ENCODE results near the gene CDKAL1. TPM values are rescaled to one million over a fixed set of nuclear protein-coding genes. Genes with fewer than 3 reads are reported as not detected.

CDKAL1 gene
- total and polyA plus RNA-seq, 11 donors = 3.2 to 14.3 (median 9.3) TPM

DNA sequence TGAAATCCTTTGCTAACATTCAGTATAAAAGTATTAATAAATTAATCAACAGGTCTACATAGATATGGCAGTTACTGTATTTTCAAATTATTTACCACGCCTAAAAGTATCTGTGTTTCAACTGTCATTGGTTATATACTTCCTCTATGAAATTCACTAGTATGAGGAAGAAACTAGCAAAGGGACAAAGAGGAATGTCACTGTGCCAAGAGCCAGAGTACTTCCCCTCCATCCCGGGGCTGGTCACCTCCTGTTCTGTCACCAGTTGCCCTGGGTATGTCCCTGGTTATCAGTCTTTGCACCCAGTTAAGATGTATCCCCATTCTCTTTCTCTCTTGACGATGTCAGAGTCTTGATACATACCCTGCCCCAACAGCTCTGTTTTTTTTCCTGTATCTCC lies 582.5 kb downstream of the CDKAL1 start:
- no peaks in the 10 kb centered on the region for H3K27me3 ChIP-seq
- ATAC-seq (no peak), DNase-seq (no peak)
- H3K4me3 ChIP-seq = no peak overlapping the region
- intact Hi-C loops (cut with DNase I) = no loop called here
- 76 to 86% (median 84%) methylated on average over 3 of the region's 3 CpGs for WGBS, 4 donors
- peaks cover 0 to 13% (median 0%) of the 10 kb centered on the region in 12 donors for H3K4me1 ChIP-seq
- no peak for TF ChIP-seq POLR2A (IDR thresholded peaks at IDR 0.05)
- TF ChIP-seq, protein P1, sequence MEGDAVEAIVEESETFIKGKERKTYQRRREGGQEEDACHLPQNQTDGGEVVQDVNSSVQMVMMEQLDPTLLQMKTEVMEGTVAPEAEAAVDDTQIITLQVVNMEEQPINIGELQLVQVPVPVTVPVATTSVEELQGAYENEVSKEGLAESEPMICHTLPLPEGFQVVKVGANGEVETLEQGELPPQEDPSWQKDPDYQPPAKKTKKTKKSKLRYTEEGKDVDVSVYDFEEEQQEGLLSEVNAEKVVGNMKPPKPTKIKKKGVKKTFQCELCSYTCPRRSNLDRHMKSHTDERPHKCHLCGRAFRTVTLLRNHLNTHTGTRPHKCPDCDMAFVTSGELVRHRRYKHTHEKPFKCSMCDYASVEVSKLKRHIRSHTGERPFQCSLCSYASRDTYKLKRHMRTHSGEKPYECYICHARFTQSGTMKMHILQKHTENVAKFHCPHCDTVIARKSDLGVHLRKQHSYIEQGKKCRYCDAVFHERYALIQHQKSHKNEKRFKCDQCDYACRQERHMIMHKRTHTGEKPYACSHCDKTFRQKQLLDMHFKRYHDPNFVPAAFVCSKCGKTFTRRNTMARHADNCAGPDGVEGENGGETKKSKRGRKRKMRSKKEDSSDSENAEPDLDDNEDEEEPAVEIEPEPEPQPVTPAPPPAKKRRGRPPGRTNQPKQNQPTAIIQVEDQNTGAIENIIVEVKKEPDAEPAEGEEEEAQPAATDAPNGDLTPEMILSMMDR (IDR thresholded peaks at IDR 0.05) = no peak
- no peak overlapping the region for H3K27ac ChIP-seq
- no peaks in the 10 kb centered on the region for H3K36me3 ChIP-seq
- H3K9me3 ChIP-seq = no peaks in the 10 kb centered on the region

DNA sequence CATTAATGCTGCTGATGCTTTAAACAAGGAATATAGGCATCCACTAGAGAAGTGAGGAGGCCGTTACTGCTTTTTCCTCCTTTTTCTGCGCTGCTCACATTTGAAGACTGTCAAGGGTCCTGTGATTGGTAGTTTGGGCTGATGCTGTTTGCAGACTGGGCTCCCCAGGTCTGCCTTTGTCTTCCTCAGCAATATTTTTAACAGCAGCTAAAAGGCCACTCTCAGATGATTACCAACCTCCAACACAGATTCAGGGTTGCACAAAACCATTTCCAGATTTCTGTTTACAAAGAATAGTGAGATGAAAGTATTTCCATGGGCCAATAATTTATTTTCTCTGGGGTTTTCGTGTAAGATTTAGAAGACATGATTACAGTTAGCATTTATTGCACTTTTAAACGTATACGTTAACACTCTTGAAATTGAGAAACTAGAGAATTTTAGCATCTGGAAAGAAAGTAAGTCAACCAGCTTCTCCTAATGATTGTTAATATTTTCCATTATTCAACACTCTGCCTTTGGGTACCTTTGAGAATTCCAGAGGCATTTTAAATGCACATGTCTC lies 584.0 kb downstream of the CDKAL1 start:
- 95 to 98% (median 96%) methylated on average over 5 of the region's 5 CpGs for WGBS, 4 donors
- Histone ChIP-seq H3K4me1 (peaks cover 0 to 10% (median 0%) of the 10 kb centered on the region in 12 donors), H3K36me3 (no peaks in the 10 kb centered on the region), H3K27ac (no peak overlapping the region), H3K9me3 (no peaks in the 10 kb centered on the region), H3K27me3 (no peaks in the 10 kb centered on the region), H3K4me3 (no peak overlapping the region)
- ATAC-seq (no peak), DNase-seq (no peak)
- TF ChIP-seq, protein P1 (IDR thresholded peaks at IDR 0.05) = no peak
- TF ChIP-seq POLR2A (IDR thresholded peaks at IDR 0.05) = no peak
- intact Hi-C loops (cut with DNase I) = no loop called here

DNA sequence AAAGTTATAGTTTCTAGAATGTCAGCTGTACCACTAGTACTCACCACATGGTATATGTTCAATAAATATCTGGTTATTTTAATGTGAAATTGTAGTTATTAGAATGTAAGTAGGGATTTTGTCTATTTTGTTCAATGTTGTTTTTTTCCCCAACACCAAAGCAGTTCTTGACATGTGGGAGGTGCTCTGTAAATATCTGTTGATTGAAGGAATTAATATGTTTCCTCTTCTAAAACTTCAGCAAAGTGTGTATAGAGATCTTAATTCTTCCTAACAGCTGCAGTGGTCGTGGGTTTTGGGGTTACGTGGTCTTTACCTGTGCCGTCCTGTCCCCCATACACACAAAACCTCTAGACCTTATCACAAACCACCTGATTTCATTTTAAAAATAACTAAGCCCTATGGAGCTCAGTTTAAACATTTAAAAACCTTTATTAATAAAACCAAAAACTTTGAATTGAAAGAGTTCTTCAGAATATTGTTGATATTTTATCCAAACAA lies 587.4 kb downstream of the CDKAL1 start:
- intact Hi-C loops (cut with DNase I) = no loop called here
- 83 to 93% (median 90%) methylated on average over 3 of the region's 3 CpGs for WGBS, 4 donors

DNA sequence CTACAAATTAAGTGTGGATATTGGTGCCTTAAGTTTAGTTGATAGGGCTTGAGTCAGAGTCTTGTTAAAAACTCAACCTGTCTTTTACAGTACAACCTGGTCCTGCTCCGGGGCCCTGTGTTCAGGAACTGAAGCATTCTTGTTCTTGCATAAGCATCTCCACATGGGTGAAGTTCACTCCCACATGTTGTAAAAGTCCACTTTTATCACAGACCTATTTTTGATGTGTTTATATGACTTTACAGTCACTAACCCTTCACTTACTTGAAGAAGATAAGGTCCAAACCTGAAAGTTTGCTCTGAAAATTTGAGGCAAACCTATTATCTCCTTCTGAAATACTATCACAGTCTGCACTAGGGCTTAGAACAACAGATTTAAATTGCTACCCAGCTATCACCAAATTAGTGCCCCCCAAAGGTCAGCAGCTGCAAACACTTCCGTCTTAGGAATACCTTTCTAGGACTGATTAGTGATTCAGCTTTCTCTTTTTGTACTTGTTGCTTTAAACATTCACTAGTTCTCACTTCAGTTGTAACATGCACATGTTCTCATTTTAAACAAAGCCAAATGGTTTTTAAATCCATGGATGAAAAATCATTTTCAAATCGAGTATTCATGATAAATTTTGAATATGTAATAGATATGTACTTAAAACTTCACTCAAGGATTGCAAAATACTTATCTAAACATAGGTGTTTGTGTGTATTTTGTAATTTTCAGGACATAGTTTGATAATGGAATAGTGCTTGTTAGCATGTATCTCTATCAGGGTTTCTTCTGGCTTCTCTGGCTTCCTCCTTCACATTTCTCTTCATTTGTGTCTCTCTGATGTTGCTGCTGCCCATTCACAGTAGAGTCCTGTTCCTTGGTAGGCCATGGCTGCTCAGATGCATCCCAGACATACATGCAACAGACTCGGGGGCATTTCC lies 589.5 kb downstream of the CDKAL1 start:
- 89 to 92% (median 90%) methylated on average over 4 of the region's 4 CpGs for WGBS, 4 donors
- TF ChIP-seq POLR2A (IDR thresholded peaks at IDR 0.05) = no peak
- TF ChIP-seq, protein P1 (IDR thresholded peaks at IDR 0.05) = no peak
- no peaks in the 10 kb centered on the region for H3K4me1 ChIP-seq
- H3K36me3 ChIP-seq = no peaks in the 10 kb centered on the region
- no peak overlapping the region for H3K27ac ChIP-seq
- intact Hi-C loops (cut with DNase I) = no loop called here
- ATAC-seq = no peak
- H3K4me3 ChIP-seq = no peak overlapping the region
- DNase-seq = no peak
- H3K27me3 ChIP-seq = no peaks in the 10 kb centered on the region
- H3K9me3 ChIP-seq = no peaks in the 10 kb centered on the region

More for the DNA sequence above, 587.4 kb downstream of the CDKAL1 start:
- no peaks in the 10 kb centered on the region for H3K36me3 ChIP-seq
- H3K4me3 ChIP-seq = no peak overlapping the region
- H3K4me1 ChIP-seq = no peaks in the 10 kb centered on the region
- H3K27me3 ChIP-seq = no peaks in the 10 kb centered on the region
- no peak overlapping the region for H3K27ac ChIP-seq
- ATAC-seq = no peak
- H3K9me3 ChIP-seq = no peaks in the 10 kb centered on the region
- no peak for TF ChIP-seq POLR2A (IDR thresholded peaks at IDR 0.05)
- no peak for DNase-seq
